Stimulated activated effector memory CD8-positive, alpha-beta T cell treated with anti-CD3 and anti-CD28 coated beads, Interleukin-12 subunit alpha, Interleukin-12 subunit beta, amount 100 ng/mL, for 72 hours (primary cell): ENCODE results near the gene SPSB4.

ENCODE experiments used
- ATAC-seq: fragments of 150-1000 bp; cut with Tn5 transposase; 2 replicates; pipeline ENCODE4 v1.10.0; 2021
- DNase-seq, 2 donors: peaks; one replicate each; pipeline ENCODE4 v3.0.0; 2021 to 2022; ENCODE audit warnings: low spot score in 2 of 2
- H3K27ac Mint-ChIP-seq: one replicate; pipeline ENCODE4 v1.8.0; 2022; ENCODE audit warnings: mild to moderate bottlenecking, mixed read lengths
- H3K36me3 Mint-ChIP-seq: one replicate; pipeline ENCODE4 v1.8.0; 2022; ENCODE audit warnings: mild to moderate bottlenecking, mixed read lengths
- H3K4me1 Mint-ChIP-seq: one replicate; pipeline ENCODE4 v1.8.0; 2022; ENCODE audit warnings: mixed read lengths
- H3K4me3 Mint-ChIP-seq: one replicate; pipeline ENCODE4 v1.8.0; 2022; ENCODE audit warnings: mild to moderate bottlenecking, mixed read lengths
- H3K9me3 Mint-ChIP-seq: one replicate; pipeline ENCODE4 v1.8.0; 2022; ENCODE audit warnings: mixed read lengths

Gene SPSB4

GRCh38 chr3:141064255-141064926, 13.2 kb downstream of the SPSB4 start:
- ATAC-seq (no peak), DNase-seq (no peak)
- H3K4me1 Mint-ChIP-seq: peaks cover 9% of the 10 kb centered on the region
- H3K4me3 Mint-ChIP-seq: no peak overlapping the region
- no peaks in the 10 kb centered on the region for H3K9me3 Mint-ChIP-seq
- no peak overlapping the region for H3K27ac Mint-ChIP-seq
- no peaks in the 10 kb centered on the region for H3K36me3 Mint-ChIP-seq

GRCh38 chr3:141065258-141065657, 14.1 kb downstream of the SPSB4 start:
- ATAC-seq: no peak
- Mint-ChIP-seq H3K9me3 (no peaks in the 10 kb centered on the region), H3K4me3 (no peak overlapping the region), H3K36me3 (no peaks in the 10 kb centered on the region), H3K4me1 (peaks cover 9% of the 10 kb centered on the region), H3K27ac (no peak overlapping the region)
- no peak for DNase-seq

- no peak overlapping the region for H3K27ac Mint-ChIP-seq
- H3K36me3 Mint-ChIP-seq: no peaks in the 10 kb centered on the region
- H3K9me3 Mint-ChIP-seq: no peaks in the 10 kb centered on the region
- ATAC-seq (no peak), DNase-seq (no peak)
- peaks cover 9% of the 10 kb centered on the region for H3K4me1 Mint-ChIP-seq
- no peak overlapping the region for H3K4me3 Mint-ChIP-seq
These were observed 15.0 kb downstream of the SPSB4 start for GRCh38 chr3:141065841-141066805.

- Mint-ChIP-seq H3K9me3 (no peaks in the 10 kb centered on the region), H3K4me1 (peaks cover 9% of the 10 kb centered on the region), H3K4me3 (no peak overlapping the region), H3K27ac (no peak overlapping the region), H3K36me3 (no peaks in the 10 kb centered on the region)
- DNase-seq (no peak), ATAC-seq (no peak)
These were observed 16.2 kb downstream of the SPSB4 start for GRCh38 chr3:141067206-141067974.

- Mint-ChIP-seq H3K27ac (no peak overlapping the region), H3K4me3 (no peak overlapping the region), H3K4me1 (no peaks in the 10 kb centered on the region), H3K9me3 (no peaks in the 10 kb centered on the region), H3K36me3 (no peaks in the 10 kb centered on the region)
- ATAC-seq (no peak), DNase-seq (no peak)
These were observed 19.1 kb downstream of the SPSB4 start for GRCh38 chr3:141070229-141070628.

GRCh38 chr3:141070727-141071357, 19.7 kb downstream of the SPSB4 start:
- ATAC-seq (no peak), DNase-seq (no peak)
- Mint-ChIP-seq H3K36me3 (no peaks in the 10 kb centered on the region), H3K27ac (no peak overlapping the region), H3K4me1 (no peaks in the 10 kb centered on the region), H3K4me3 (no peak overlapping the region), H3K9me3 (no peaks in the 10 kb centered on the region)

GRCh38 chr3:141071681-141072260, 20.6 kb downstream of the SPSB4 start:
- DNase-seq: no peak
- H3K36me3 Mint-ChIP-seq: no peaks in the 10 kb centered on the region
- ATAC-seq: no peak
- no peaks in the 10 kb centered on the region for H3K9me3 Mint-ChIP-seq
- H3K4me1 Mint-ChIP-seq: peaks cover 9% of the 10 kb centered on the region
- H3K4me3 Mint-ChIP-seq: no peak overlapping the region
- H3K27ac Mint-ChIP-seq: no peak overlapping the region

GRCh38 chr3:141072950-141073349, 21.8 kb downstream of the SPSB4 start:
- Mint-ChIP-seq H3K4me3 (no peak overlapping the region), H3K9me3 (no peaks in the 10 kb centered on the region)
- no peak for ATAC-seq

GRCh38 chr3:141073580-141073979, 22.4 kb downstream of the SPSB4 start:
- H3K27ac Mint-ChIP-seq: no peak overlapping the region
- no peak for DNase-seq
- H3K4me1 Mint-ChIP-seq: peaks cover 17% of the 10 kb centered on the region
- no peaks in the 10 kb centered on the region for H3K36me3 Mint-ChIP-seq
- no peak overlapping the region for H3K4me3 Mint-ChIP-seq
- H3K9me3 Mint-ChIP-seq: no peaks in the 10 kb centered on the region
- no peak for ATAC-seq

More at GRCh38 chr3:141072950-141073349, 21.8 kb downstream of the SPSB4 start:
- DNase-seq: no peak
- Mint-ChIP-seq H3K27ac (no peak overlapping the region), H3K4me1 (peaks cover 17% of the 10 kb centered on the region), H3K36me3 (no peaks in the 10 kb centered on the region)

- peaks cover 17% of the 10 kb centered on the region for H3K4me1 Mint-ChIP-seq
- H3K9me3 Mint-ChIP-seq: no peaks in the 10 kb centered on the region
- DNase-seq (no peak), ATAC-seq (no peak)
- no peak overlapping the region for H3K27ac Mint-ChIP-seq
- H3K4me3 Mint-ChIP-seq: no peak overlapping the region
- H3K36me3 Mint-ChIP-seq: no peaks in the 10 kb centered on the region
These were observed 23.4 kb downstream of the SPSB4 start for GRCh38 chr3:141074529-141074928.

GRCh38 chr3:141076036-141076773, 25.1 kb downstream of the SPSB4 start:
- Mint-ChIP-seq H3K9me3 (no peaks in the 10 kb centered on the region), H3K4me1 (peaks cover 17% of the 10 kb centered on the region), H3K27ac (no peak overlapping the region), H3K36me3 (no peaks in the 10 kb centered on the region), H3K4me3 (no peak overlapping the region)
- DNase-seq (no peak), ATAC-seq (no peak)

- Mint-ChIP-seq H3K4me1 (peaks cover 17% of the 10 kb centered on the region), H3K27ac (no peak overlapping the region), H3K9me3 (no peaks in the 10 kb centered on the region), H3K4me3 (no peak overlapping the region), H3K36me3 (no peaks in the 10 kb centered on the region)
- ATAC-seq: no peak
- DNase-seq: no peak
These were observed 25.8 kb downstream of the SPSB4 start for GRCh38 chr3:141076797-141077571.

- no peak overlapping the region for H3K27ac Mint-ChIP-seq
- no peak overlapping the region for H3K4me3 Mint-ChIP-seq
- H3K36me3 Mint-ChIP-seq: no peaks in the 10 kb centered on the region
- no peak for DNase-seq
- no peaks in the 10 kb centered on the region for H3K9me3 Mint-ChIP-seq
- peaks cover 17% of the 10 kb centered on the region for H3K4me1 Mint-ChIP-seq
- no peak for ATAC-seq
These were observed 26.5 kb downstream of the SPSB4 start for GRCh38 chr3:141077631-141078030.
